HG02678 (cell line): ENCODE data around the gene ZFAND6.
"Not testable (repeated sequence)": the region's sequence is repeated elsewhere in the genome, so short reads cannot be mapped to it uniquely, and the experiment has no call there.

Source experiments
- ATAC-seq: cut with Tn5 transposase; IDR thresholded peaks from one replicate; pipeline ENCODE4 v1.9.1; 2021; ENCODE audit warnings: mild to moderate bottlenecking, moderate library complexity; ENCODE audit not compliant: unreplicated experiment

Gene ZFAND6

DNA sequence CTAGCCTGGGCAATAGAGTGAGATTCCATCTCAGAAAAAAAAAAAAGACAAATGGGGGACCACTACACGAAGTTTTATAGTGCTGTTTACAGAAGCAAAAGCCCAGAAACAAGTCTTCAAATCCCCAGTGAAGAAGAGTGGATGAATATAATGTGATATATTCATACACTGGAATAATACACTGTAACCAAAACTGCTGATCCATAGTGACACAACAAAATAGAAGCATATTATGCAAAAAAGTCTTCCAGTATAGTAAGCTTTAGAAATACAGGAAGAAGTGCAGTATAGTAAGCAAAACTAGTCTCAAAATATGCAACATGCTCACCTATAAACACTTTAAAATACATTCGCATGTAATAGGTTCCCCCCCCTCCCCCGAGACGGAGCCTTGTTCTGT is 81.4 kb downstream of the ZFAND6 start:
- ATAC-seq, result no peak

DNA sequence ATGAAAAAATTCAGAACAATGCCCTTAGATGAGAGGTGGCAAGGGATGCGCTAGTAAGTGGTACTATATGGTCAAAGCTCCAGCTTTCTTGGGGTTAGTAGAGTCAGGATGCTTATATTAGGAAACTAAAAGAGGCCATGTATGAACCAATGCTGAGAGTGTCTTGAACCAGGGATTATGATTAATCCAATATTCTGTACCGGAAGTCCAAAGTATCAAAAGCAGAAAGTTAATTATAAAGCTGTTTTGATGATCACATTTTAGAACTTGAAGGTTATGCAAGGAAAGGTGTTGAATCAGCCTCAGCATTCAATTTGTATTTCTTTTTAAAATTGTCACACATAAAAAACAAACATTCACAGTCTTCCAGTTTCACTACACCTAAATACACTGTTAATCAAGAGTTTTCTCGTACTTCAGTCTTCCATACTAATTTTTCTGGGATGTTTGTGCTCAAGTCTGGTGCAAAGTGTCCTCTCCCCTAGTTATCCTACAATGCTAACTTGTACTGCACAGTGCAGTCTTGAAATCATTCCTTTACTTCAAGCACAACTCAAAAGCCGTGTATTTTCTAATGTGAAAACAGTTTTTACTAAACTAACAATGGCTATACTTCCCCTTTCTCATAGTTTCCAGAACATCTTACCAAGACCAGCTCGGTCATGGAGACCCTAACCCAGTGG is 82.6 kb downstream of the ZFAND6 start:
- no peak for ATAC-seq

- ATAC-seq, result no peak
These were observed 83.2 kb downstream of the ZFAND6 start for GRCh38 chr15:80142646-80143045.

DNA sequence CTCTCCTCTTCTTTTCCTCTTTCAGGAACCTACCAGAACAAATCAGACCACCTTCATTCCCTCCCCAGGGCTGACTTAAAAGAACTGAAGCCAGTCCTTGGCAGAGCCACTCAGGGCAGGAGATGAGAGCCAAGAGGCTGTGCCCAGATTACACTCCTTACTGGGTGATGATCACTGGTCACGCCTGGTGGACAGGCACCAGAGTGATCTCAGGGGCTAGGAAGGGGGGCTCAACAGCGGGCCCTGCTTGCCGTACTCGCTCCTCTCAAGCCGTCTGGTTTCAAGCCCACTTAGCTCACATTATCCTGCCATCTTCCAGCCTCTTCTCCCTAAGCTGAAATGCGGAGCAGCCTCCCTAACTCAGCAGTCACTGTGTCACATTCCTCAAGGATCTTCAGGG is 91.7 kb downstream of the ZFAND6 start:
- no peak for ATAC-seq

DNA sequence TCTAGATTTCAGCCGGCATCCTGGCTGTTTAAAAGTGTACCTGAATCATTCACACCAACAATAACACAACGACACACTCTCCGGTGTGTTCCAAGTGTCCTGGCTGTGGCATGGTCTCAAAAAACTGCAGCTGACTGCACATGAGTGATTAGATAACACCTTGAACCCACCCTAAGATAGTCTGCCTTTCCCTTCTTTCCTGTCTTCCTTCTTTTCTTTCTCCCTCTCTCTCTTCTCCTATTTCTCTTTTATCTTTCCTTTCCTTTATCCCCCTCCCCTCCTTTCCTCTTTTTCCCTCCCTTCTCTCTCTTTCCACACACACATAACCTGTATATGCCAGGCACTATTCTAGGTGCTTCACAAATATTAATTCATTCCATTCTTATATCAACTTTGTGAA is 92.1 kb downstream of the ZFAND6 start:
- ATAC-seq, result no peak

DNA sequence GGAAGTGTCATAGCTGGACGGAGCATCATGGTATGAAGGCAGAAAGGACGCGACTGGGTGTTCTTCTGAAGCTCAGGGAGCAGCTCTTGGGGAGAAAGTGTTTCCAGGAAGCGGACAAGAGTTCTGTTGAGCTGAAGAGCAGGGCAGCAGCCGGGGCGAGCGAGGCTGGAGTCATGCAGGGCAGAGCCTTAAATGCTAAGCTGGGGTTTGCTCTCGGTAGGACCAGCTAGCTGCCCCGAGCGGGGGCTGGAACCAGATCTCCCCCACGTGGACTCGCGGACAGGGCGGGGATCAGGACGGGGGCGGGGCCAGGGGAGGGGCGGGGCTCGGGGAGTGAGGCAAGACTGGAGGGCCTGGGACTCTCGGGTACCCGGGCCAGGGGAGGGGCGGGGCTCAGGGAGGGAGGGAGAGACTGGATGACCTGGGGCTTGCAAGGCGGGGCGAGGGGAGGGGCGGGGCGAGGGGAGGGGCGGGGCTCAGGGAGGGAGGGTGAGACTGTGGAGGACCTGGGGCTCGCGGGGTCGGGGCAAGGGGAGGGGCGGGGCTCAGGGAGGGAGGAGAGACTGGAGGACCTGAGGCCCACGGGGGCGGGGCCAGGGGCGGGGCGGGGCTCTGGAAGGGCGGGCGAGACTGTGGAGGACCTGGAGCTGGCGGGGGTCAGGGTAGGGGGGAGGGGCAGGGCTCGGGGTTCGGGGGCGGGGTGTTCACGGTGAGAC is 92.9 kb downstream of the ZFAND6 start:
- ATAC-seq, result peak; percentile 62

DNA sequence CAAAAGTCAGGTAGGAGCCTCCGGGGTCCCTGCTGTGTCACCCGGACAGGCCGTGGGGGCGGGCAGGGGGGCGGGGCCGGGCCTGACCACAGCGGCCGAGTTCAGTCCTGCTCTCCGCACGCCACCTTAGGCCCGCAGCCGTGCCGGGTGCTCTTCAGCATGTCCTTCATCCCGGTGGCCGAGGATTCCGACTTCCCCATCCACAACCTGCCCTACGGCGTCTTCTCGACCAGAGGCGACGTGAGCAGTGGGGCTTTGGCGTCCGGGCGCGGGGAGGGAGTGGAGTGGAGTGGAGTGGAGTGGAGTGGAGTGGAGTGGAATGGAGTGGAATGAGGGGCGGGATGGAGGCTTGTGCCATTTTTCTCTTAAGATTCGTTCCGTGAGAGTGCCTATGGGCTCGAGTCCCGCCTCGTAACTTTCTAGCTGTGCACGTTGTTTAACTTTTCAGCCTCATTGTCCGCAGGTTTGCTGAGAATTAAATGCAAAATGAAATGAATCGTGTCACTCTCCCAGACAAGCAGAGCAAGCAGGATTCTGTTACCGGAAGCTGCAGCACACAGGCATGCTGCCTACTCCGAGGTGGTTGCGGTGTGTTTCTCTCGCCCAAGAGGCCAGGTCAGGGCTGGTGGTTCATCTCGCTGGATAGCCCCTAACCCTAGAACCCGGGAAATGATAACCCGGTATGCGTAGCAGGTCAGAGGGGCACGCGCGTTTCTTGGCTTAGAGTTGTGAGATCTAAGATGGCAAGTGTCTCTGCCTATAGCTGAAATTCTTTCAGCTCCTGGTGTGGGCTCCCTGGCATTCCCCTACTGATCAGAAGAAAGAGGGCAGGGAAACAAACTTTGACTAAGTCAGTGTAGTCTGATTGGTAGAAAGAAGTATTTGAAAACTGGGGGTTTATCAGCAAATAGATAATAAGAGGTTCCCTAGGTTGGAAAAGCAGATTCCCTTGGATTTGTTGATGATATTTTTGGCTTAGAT is 93.7 kb downstream of the ZFAND6 start, which contains the start of gene FAH:
Gene FAH, plus strand, starts transcription at position 104 of the 981 bp plus-strand sequence. Its CDS starts 56 bp downstream, at position 160.
- ATAC-seq, result peak; percentile 57

GRCh38 chr15:80153900-80154299 is 94.4 kb downstream of the ZFAND6 start:
- no peak for ATAC-seq

DNA sequence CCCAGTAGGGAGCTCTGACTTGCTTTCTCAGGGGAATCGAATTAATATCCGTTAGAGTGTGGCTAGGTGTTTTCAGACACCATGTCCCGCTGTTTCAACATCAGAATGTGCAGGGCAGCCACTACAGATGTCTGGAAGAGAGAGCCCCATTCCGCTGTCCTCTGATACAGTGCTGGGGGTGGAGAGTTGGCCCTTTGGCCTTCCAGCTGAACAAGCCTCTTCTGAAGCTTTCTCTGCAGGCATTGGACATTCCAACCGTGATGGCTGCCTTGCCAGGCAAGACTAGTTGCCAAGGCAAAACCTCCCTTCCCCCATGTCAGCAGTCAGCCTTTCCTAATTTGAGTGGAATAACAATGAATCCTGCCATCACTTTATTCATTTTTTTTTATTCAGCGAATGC is 94.9 kb downstream of the ZFAND6 start:
- ATAC-seq, result no peak

GRCh38 chr15:80155001-80155377 is 95.5 kb downstream of the ZFAND6 start:
- no peak for ATAC-seq

DNA sequence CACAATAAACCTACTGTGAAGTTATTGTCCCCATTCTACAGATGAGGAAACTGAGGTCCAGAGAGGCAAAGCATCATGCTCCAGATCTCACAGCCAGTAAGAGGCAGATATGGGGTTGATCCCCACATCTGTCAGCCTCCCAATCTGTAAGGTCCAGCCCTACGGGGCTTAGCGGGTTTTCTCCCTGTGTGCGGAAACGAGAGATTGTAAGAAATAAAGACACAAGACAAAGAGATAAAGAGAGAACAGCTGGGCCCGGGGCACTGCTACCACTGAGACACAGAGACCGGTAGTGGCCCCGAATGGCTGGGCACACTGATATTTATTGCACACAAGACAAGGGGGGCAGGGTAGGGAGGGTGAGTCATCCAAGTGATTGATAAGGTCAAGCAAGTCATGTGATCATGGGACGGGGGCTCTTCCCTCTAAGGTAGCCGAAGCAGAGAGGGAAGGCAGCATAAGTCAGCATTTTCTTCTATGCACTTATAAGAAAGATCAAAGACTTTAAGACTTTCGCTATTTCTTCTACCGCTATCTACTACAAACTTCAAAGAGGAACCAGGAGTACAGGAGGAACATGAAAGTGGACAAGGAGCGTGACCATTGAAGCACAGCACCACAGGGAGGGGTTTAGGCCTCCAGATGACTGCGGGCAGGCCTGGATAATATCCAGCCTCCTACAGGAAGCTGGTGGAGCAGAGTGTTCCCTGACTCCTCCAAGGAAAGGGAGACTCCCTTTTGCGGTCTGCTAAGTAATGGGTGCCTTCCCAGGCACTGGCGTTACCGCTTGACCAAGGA is 96.1 kb downstream of the ZFAND6 start:
- not testable (repeated sequence) for ATAC-seq

GRCh38 chr15:80156176-80156720 is 96.8 kb downstream of the ZFAND6 start:
- ATAC-seq, result no peak

DNA sequence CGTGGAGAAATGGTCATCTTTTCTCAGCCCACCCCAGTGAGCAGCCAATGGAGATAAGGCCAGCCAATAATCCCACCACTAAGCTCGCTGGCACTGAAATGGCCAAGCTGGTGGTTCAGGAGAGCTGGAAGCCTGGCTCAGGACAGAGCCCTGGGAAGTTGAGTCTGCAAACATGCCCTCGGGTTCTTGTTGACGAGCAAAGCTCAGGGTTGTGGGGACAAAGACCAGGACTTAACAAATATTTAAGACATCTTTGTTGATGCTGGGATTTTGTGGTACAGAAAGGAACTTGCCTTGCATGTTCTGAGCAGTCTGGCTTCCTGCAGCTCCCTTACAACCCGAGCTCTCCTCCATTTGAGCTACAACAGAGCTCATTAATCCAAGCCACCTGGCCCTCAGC is 97.7 kb downstream of the ZFAND6 start:
- no peak for ATAC-seq

DNA sequence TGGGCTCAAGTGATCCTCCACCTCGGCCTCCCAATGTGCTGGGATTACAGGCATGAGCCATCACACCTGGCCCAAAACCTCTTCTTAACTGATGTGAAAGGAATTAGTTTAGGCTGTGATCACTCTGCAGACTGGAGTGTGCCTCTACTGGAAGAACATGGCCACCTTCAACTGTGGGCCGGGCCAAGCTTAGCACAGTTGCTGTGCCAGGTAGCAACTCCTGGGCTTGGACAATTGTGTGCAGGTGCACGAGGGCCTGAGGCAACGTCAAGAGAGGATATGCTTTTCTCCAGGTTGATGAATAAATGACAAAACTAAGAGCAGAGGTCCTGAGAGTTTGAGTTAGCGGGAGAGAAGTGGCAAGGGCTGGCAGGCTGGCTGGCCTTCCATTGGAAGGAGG is 99.8 kb downstream of the ZFAND6 start:
- no peak for ATAC-seq

- ATAC-seq, result peak; percentile 44
These were observed 100.5 kb downstream of the ZFAND6 start for GRCh38 chr15:80159811-80160569.

GRCh38 chr15:80160570-80161156 is 101.2 kb downstream of the ZFAND6 start:
- peak; percentile 72 for ATAC-seq

DNA sequence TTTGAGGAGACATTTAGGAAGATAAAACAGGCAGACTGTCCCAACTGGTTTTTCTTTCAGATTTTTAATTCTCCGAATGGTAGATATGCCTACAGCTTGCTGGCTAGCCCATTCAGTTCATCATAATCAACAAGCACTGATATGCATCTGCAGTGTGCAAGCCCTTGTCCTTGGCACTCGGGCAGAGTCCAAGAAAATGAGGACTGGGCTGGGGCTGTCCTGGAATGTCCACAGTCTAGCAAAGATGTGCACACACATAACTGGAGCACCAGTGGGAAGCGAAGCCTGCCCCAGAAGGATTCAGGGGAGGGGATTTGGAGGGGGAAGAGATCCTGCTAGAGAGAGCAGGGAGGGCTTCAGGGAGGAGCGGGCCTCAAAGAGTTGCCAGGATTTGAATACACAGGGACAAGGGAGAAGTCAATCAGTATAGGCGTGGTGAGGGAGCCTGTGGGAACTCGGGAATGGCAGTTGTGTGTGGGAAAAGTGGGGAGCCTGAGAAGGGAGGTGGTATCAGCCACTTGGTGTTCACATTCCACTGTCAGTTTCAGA is 102.1 kb downstream of the ZFAND6 start:
- ATAC-seq, result no peak

DNA sequence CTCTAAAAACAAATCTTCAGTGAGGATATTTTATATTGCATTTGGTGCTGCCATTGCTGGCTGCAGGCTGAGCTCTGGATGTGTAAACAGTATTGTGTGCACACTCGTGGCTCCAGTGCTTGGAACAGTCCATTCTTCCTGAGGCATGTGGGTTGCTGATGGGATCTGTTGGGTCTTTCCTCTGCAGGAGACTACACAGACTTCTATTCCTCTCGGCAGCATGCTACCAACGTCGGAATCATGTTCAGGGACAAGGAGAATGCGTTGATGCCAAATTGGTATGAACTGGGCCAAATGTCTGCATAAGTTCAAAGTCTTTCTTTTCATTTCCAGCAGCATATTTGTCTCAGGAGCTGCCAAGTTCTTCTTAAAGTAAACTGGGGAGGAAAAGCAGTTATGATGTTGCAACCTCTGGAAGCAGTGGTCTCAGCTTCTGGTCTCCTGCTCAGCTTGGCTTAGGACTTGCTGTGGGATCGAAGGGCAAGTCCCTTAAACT is 102.6 kb downstream of the ZFAND6 start:
- ATAC-seq, result no peak

- ATAC-seq, result no peak
These were observed 103.7 kb downstream of the ZFAND6 start for GRCh38 chr15:80163217-80163616.
